ACC112 (cell line): Measurements from ENCODE around the gene TCF7L2.

Experiments
- H2AFZ ChIP-seq: fragments of 200-600 bp; sonication (generic); one replicate; pipeline ENCODE4 v1.6.0; 2017; ENCODE audit warnings: antibody characterized with exemption, low read length; ENCODE audit not compliant: unreplicated experiment
- H3K27ac ChIP-seq: fragments of 200-600 bp; sonication (generic); 2 replicates; pipeline ENCODE4 v1.5.1; 2014; ENCODE audit warnings: low read depth, mild to moderate bottlenecking, antibody characterized with exemption, low read length, moderate library complexity
- H3K27me3 ChIP-seq: fragments of 200-600 bp; sonication (generic); 2 replicates; pipeline ENCODE4 v1.6.1; 2014; ENCODE audit warnings: mild to moderate bottlenecking, antibody characterized with exemption, low read length, moderate library complexity, mixed read lengths; ENCODE audit not compliant: insufficient read depth
- H3K36me3 ChIP-seq: fragments of 200-600 bp; sonication (generic); 2 replicates; pipeline ENCODE4 v1.6.1; 2016; ENCODE audit warnings: mild to moderate bottlenecking, antibody characterized with exemption, low read length, moderate library complexity, mixed read lengths; ENCODE audit not compliant: insufficient read depth
- H3K4me1 ChIP-seq: fragments of 200-600 bp; sonication (generic); one replicate; pipeline ENCODE4 v1.6.1; 2016; ENCODE audit warnings: low read length, mixed read lengths; ENCODE audit not compliant: insufficient read depth, unreplicated experiment, control insufficient read depth
- H3K4me3 ChIP-seq: fragments of 200-600 bp; sonication (generic); 2 replicates; pipeline ENCODE4 v1.5.1; 2014; ENCODE audit warnings: mild to moderate bottlenecking, low read depth, low read length
- H3K79me2 ChIP-seq: fragments of 200-600 bp; sonication (generic); one replicate; pipeline ENCODE4 v1.6.0; 2016; ENCODE audit warnings: low read length; ENCODE audit not compliant: control insufficient read depth, unreplicated experiment, insufficient read depth

TCF7L2 gene

GRCh38 chr10:113149626-113150025 is 199.6 kb downstream of the TCF7L2 start:
- Histone ChIP-seq H2AFZ (no peak overlapping the region), H3K79me2 (no peaks in the 10 kb centered on the region), H3K4me3 (no peak overlapping the region), H3K27me3 (no peaks in the 10 kb centered on the region), H3K36me3 (peaks cover 36% of the 10 kb centered on the region), H3K27ac (no peak overlapping the region), H3K4me1 (no peaks in the 10 kb centered on the region)

GRCh38 chr10:113151190-113151666 is 201.2 kb downstream of the TCF7L2 start:
- H3K79me2 ChIP-seq: no peaks in the 10 kb centered on the region
- no peaks in the 10 kb centered on the region for H3K27me3 ChIP-seq
- no peak overlapping the region for H2AFZ ChIP-seq
- no peak overlapping the region for H3K4me3 ChIP-seq
- no peak overlapping the region for H3K27ac ChIP-seq
- peaks cover 42% of the 10 kb centered on the region for H3K36me3 ChIP-seq
- no peaks in the 10 kb centered on the region for H3K4me1 ChIP-seq

GRCh38 chr10:113153493-113154102 is 203.6 kb downstream of the TCF7L2 start:
- Histone ChIP-seq H3K79me2 (no peaks in the 10 kb centered on the region), H3K27me3 (no peaks in the 10 kb centered on the region), H3K4me1 (no peaks in the 10 kb centered on the region), H3K27ac (no peak overlapping the region), H3K36me3 (peaks cover 48% of the 10 kb centered on the region), H3K4me3 (no peak overlapping the region), H2AFZ (no peak overlapping the region)

- Histone ChIP-seq H3K36me3 (peaks cover 24% of the 10 kb centered on the region), H2AFZ (no peak overlapping the region), H3K79me2 (no peaks in the 10 kb centered on the region)
These were observed 207.4 kb downstream of the TCF7L2 start for GRCh38 chr10:113157441-113157840.

GRCh38 chr10:113158183-113158582 is 208.1 kb downstream of the TCF7L2 start:
- H2AFZ ChIP-seq: no peak overlapping the region
- no peaks in the 10 kb centered on the region for H3K4me1 ChIP-seq
- H3K79me2 ChIP-seq: no peaks in the 10 kb centered on the region
- peaks cover 17% of the 10 kb centered on the region for H3K36me3 ChIP-seq
- no peak overlapping the region for H3K4me3 ChIP-seq
- H3K27ac ChIP-seq: no peak overlapping the region
- H3K27me3 ChIP-seq: no peaks in the 10 kb centered on the region

More at GRCh38 chr10:113157441-113157840, 207.4 kb downstream of the TCF7L2 start:
- Histone ChIP-seq H3K27ac (no peak overlapping the region), H3K27me3 (no peaks in the 10 kb centered on the region), H3K4me1 (no peaks in the 10 kb centered on the region), H3K4me3 (no peak overlapping the region)

- H3K36me3 ChIP-seq: peaks cover 12% of the 10 kb centered on the region
These were observed 209.5 kb downstream of the TCF7L2 start for GRCh38 chr10:113159563-113159962.

GRCh38 chr10:113160641-113161040 is 210.6 kb downstream of the TCF7L2 start:
- no peak overlapping the region for H3K4me3 ChIP-seq
- no peaks in the 10 kb centered on the region for H3K4me1 ChIP-seq
- no peak overlapping the region for H2AFZ ChIP-seq
- H3K79me2 ChIP-seq: no peaks in the 10 kb centered on the region
- peaks cover 7% of the 10 kb centered on the region for H3K36me3 ChIP-seq
- H3K27ac ChIP-seq: no peak overlapping the region
- H3K27me3 ChIP-seq: no peaks in the 10 kb centered on the region

More at GRCh38 chr10:113159563-113159962, 209.5 kb downstream of the TCF7L2 start:
- H3K4me3 ChIP-seq: no peak overlapping the region
- H2AFZ ChIP-seq: no peak overlapping the region
- no peaks in the 10 kb centered on the region for H3K79me2 ChIP-seq
- H3K27me3 ChIP-seq: no peaks in the 10 kb centered on the region
- H3K27ac ChIP-seq: no peak overlapping the region
- no peaks in the 10 kb centered on the region for H3K4me1 ChIP-seq

GRCh38 chr10:113161066-113161465 is 211.0 kb downstream of the TCF7L2 start:
- no peaks in the 10 kb centered on the region for H3K4me1 ChIP-seq
- no peak overlapping the region for H3K27ac ChIP-seq
- no peaks in the 10 kb centered on the region for H3K79me2 ChIP-seq
- no peak overlapping the region for H3K4me3 ChIP-seq
- no peaks in the 10 kb centered on the region for H3K27me3 ChIP-seq
- H3K36me3 ChIP-seq: peaks cover 9% of the 10 kb centered on the region
- H2AFZ ChIP-seq: no peak overlapping the region

GRCh38 chr10:113162960-113163359 is 212.9 kb downstream of the TCF7L2 start:
- H3K27ac ChIP-seq: no peak overlapping the region
- no peaks in the 10 kb centered on the region for H3K27me3 ChIP-seq
- no peak overlapping the region for H3K4me3 ChIP-seq
- no peaks in the 10 kb centered on the region for H3K79me2 ChIP-seq
- no peak overlapping the region for H2AFZ ChIP-seq
- no peaks in the 10 kb centered on the region for H3K4me1 ChIP-seq
- H3K36me3 ChIP-seq: peaks cover 6% of the 10 kb centered on the region

GRCh38 chr10:113165673-113166072 is 215.6 kb downstream of the TCF7L2 start:
- Histone ChIP-seq H3K4me1 (no peaks in the 10 kb centered on the region), H3K36me3 (0 out of 2 replicates have a peak, but pooled peaks cover 3% of the 10 kb centered on the region), H3K79me2 (no peaks in the 10 kb centered on the region), H3K27me3 (no peaks in the 10 kb centered on the region), H3K27ac (no peak overlapping the region), H3K4me3 (no peak overlapping the region), H2AFZ (no peak overlapping the region)

- Histone ChIP-seq H3K4me1 (no peaks in the 10 kb centered on the region), H2AFZ (no peak overlapping the region), H3K36me3 (0 out of 2 replicates have a peak, but pooled peaks cover 3% of the 10 kb centered on the region), H3K27ac (no peak overlapping the region), H3K4me3 (no peak overlapping the region), H3K27me3 (no peaks in the 10 kb centered on the region), H3K79me2 (no peaks in the 10 kb centered on the region)
These were observed 217.7 kb downstream of the TCF7L2 start for GRCh38 chr10:113167702-113168101.
